LNCaP clone FGC (cell line): Measurements from ENCODE around the gene MMP23B.

ENCODE experiments used
- DNase-seq: peaks from one replicate; pipeline ENCODE4 v3.0.0-alpha.2; 2011; ENCODE audit warnings: low read depth
- H3K4me3 ChIP-seq: 2 replicates; pipeline ENCODE4 v1.5.1; 2011; ENCODE audit warnings: mild to moderate bottlenecking, low read depth, low read length, control low read depth
- CTCF ChIP-seq: IDR thresholded peaks from 2 replicates; pipeline ENCODE4 v1.5.1; 2012; ENCODE audit warnings: mild to moderate bottlenecking; ENCODE audit not compliant: control insufficient read depth, insufficient read depth; ENCODE audit errors: extremely low read depth

The MMP23B gene

GRCh38 chr1:1596493-1597274 lies 35.3 kb upstream of the MMP23B start:
- DNase-seq = no peak
- no peak for TF ChIP-seq CTCF
- no peak overlapping the region for H3K4me3 ChIP-seq

GRCh38 chr1:1597275-1597930 lies 34.6 kb upstream of the MMP23B start:
- H3K4me3 ChIP-seq = no peak overlapping the region
- TF ChIP-seq CTCF = peak; percentile 20; the same call in 1 of the 2 replicates
- DNase-seq = no peak

- H3K4me3 ChIP-seq = no peak overlapping the region
- TF ChIP-seq CTCF = no peak
- DNase-seq = no peak
These were observed 33.8 kb upstream of the MMP23B start for GRCh38 chr1:1598051-1598719.

- no peak for DNase-seq
- no peak for TF ChIP-seq CTCF
- H3K4me3 ChIP-seq = no peak overlapping the region
These were observed 33.3 kb upstream of the MMP23B start for GRCh38 chr1:1598720-1599029.

GRCh38 chr1:1599030-1599934 lies 32.7 kb upstream of the MMP23B start:
- TF ChIP-seq CTCF = peak; percentile 12; the same call in 1 of the 2 replicates
- H3K4me3 ChIP-seq = no peak overlapping the region
- no peak for DNase-seq
